Measurements from ENCODE around the gene INHBA. TPM values are rescaled to one million over a fixed set of nuclear protein-coding genes. Genes with fewer than 3 reads are reported as not detected.

The INHBA gene
- total RNA-seq, 4 donors from 2014 or later: 0.85 to 5.3 (median 1.4) TPM; not detected in 1

- Histone ChIP-seq H3K4me3 (no peak overlapping the region), H3K27ac (no peak overlapping the region), H3K9me3 (no peaks in the 10 kb centered on the region), H3K36me3 (peaks cover 0 to 4% (median 0%) of the 10 kb centered on the region in 3 donors), H3K27me3 (peaks cover 0 to 15% (median 0%) of the 10 kb centered on the region in 4 donors), H3K4me1 (peaks cover 0 to 16% (median 10%) of the 10 kb centered on the region in 3 donors)
- TF ChIP-seq POLR2A (IDR thresholded peaks at IDR 0.05): no peak
- TF ChIP-seq CTCF (IDR thresholded peaks at IDR 0.05): no peak
- WGBS, 2 donors: 42 to 62% methylated on average over 3 of the region's 3 CpGs
- intact Hi-C loops (cut with DNase I): loop anchor here (10.0 kb wide), 1 partner anchor 647 kb away; no protein-coding TSS in a partner anchor
- DNase-seq: no peak
Observed at GRCh38 chr7:41691286-41692190, 11.4 kb downstream of the INHBA start.

GRCh38 chr7:41689815-41690214, 13.1 kb downstream of the INHBA start:
- WGBS, 2 donors: 85 to 90% methylated on average over 6 to 15 of the region's 16 CpGs
- H3K4me3 ChIP-seq: no peak overlapping the region
- intact Hi-C loops (cut with DNase I): loop anchor here (10.0 kb wide), 1 partner anchor 645 kb away; no protein-coding TSS in a partner anchor
- H3K27me3 ChIP-seq: peaks cover 0 to 4% (median 0%) of the 10 kb centered on the region in 4 donors
- peaks cover 0 to 10% (median 8%) of the 10 kb centered on the region in 3 donors for H3K4me1 ChIP-seq
- TF ChIP-seq CTCF (IDR thresholded peaks at IDR 0.05) (no peak), POLR2A (IDR thresholded peaks at IDR 0.05) (no peak)
- no peaks in the 10 kb centered on the region for H3K9me3 ChIP-seq
- H3K36me3 ChIP-seq: peaks cover 0 to 4% (median 0%) of the 10 kb centered on the region in 3 donors
- H3K27ac ChIP-seq: no peak overlapping the region
- DNase-seq: no peak

GRCh38 chr7:41688906-41689305, 14.0 kb downstream of the INHBA start:
- Histone ChIP-seq H3K27ac (no peak overlapping the region), H3K36me3 (peaks cover 0 to 4% (median 0%) of the 10 kb centered on the region in 3 donors), H3K9me3 (no peaks in the 10 kb centered on the region), H3K4me1 (peaks cover 0 to 10% (median 3%) of the 10 kb centered on the region in 3 donors), H3K4me3 (no peak overlapping the region), H3K27me3 (no peaks in the 10 kb centered on the region)
- WGBS, 2 donors: 60 to 81% methylated on average over 2 of the region's 2 CpGs
- intact Hi-C loops (cut with DNase I): no loop called here
- DNase-seq: no peak
- no peak for TF ChIP-seq POLR2A (IDR thresholded peaks at IDR 0.05)
- TF ChIP-seq CTCF (IDR thresholded peaks at IDR 0.05): no peak

GRCh38 chr7:41688012-41688625, 14.8 kb downstream of the INHBA start:
- Histone ChIP-seq H3K27me3 (no peaks in the 10 kb centered on the region), H3K4me3 (no peak overlapping the region), H3K36me3 (peaks cover 0 to 4% (median 0%) of the 10 kb centered on the region in 3 donors), H3K9me3 (no peaks in the 10 kb centered on the region), H3K27ac (no peak overlapping the region), H3K4me1 (peaks cover 0 to 5% (median 0%) of the 10 kb centered on the region in 3 donors)
- intact Hi-C loops (cut with DNase I): no loop called here
- TF ChIP-seq POLR2A (IDR thresholded peaks at IDR 0.05) (no peak), CTCF (IDR thresholded peaks at IDR 0.05) (no peak)
- 90 to 91% methylated on average over 2 of the region's 2 CpGs for WGBS, 2 donors
- DNase-seq: no peak

- Histone ChIP-seq H3K9me3 (no peaks in the 10 kb centered on the region), H3K4me1 (no peaks in the 10 kb centered on the region), H3K4me3 (no peak overlapping the region), H3K36me3 (peaks cover 0 to 4% (median 0%) of the 10 kb centered on the region in 3 donors), H3K27me3 (no peaks in the 10 kb centered on the region), H3K27ac (no peak overlapping the region)
- intact Hi-C loops (cut with DNase I): no loop called here
- no peak for DNase-seq
- 25 to 39% methylated on average over 1 of the region's 1 CpG for WGBS, 2 donors
- TF ChIP-seq CTCF (IDR thresholded peaks at IDR 0.05) (no peak), POLR2A (IDR thresholded peaks at IDR 0.05) (no peak)
Observed at GRCh38 chr7:41685684-41686083, 17.2 kb downstream of the INHBA start.
